ENCODE measurements around the gene MTCL1.

DNA sequence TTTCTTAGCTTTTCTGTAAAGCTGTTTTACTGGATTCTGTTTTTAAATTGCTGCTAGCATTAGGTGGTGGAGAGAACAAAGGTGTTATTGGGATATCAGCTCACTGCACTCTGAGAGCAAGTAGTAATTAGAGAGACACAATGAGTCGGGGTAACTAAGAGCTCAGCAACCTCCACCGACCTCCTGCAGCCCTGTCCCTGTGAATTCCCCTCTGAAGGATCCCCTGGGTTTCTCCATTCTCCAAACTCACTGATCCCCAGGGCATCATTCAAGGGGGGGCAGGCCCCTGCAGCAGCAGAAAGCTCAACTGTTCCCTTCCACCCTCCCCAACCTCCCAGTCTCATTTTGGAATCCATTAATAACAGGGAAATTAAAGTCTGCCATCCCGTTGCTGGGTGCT lies 73.0 kb downstream of the MTCL1 start:
- TF ChIP-seq, protein P1, sequence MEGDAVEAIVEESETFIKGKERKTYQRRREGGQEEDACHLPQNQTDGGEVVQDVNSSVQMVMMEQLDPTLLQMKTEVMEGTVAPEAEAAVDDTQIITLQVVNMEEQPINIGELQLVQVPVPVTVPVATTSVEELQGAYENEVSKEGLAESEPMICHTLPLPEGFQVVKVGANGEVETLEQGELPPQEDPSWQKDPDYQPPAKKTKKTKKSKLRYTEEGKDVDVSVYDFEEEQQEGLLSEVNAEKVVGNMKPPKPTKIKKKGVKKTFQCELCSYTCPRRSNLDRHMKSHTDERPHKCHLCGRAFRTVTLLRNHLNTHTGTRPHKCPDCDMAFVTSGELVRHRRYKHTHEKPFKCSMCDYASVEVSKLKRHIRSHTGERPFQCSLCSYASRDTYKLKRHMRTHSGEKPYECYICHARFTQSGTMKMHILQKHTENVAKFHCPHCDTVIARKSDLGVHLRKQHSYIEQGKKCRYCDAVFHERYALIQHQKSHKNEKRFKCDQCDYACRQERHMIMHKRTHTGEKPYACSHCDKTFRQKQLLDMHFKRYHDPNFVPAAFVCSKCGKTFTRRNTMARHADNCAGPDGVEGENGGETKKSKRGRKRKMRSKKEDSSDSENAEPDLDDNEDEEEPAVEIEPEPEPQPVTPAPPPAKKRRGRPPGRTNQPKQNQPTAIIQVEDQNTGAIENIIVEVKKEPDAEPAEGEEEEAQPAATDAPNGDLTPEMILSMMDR (IDR thresholded peaks at IDR 0.05) = no peak
- TF ChIP-seq POLR2A (IDR thresholded peaks at IDR 0.05) = no peak

Data from adrenal gland (tissue), 5 donors.